ENCODE data around the gene TAB2. TPM values are rescaled to one million over a fixed set of nuclear protein-coding genes. Genes with fewer than 3 reads are reported as not detected.
"Not testable (repeated sequence)": the region's sequence is repeated elsewhere in the genome, so short reads cannot be mapped to it uniquely, and the experiment has no call there.

TAB2 gene
- polyA plus RNA-seq, 3 donors = 3.1 to 32.0 (median 6.0) TPM

GRCh38 chr6:149443411-149444181 lies 126.1 kb downstream of the TAB2 start:
- H3K36me3 ChIP-seq (replicated peaks in 1 of 2; ENCODE audit: control insufficient read depth in 1 of 2, insufficient read depth in 2 of 2, low read length in 2 of 2) = no peaks in the 10 kb centered on the region
- H3K9me3 Mint-ChIP-seq = peaks cover 0 to 9% (median 3%) of the 10 kb centered on the region in 7 donors
- WGBS (ENCODE audit: insufficient coverage) = 96% methylated on average over 6 of the region's 8 CpGs
- no peak overlapping the region for H3K27ac Mint-ChIP-seq
- peaks cover 0 to 2% of the 10 kb centered on the region in 2 donors for H3K36me3 Mint-ChIP-seq
- H3K27me3 Mint-ChIP-seq (ENCODE audit: low read depth in 3 of 3) = peaks cover 0 to 2% (median 1%) of the 10 kb centered on the region in 3 donors
- no peaks in the 10 kb centered on the region for H3K27me3 ChIP-seq (ENCODE audit: control insufficient read depth in 2 of 2, insufficient read depth in 2 of 2, low read length in 2 of 2)
- H3K4me1 ChIP-seq (ENCODE audit: control insufficient read depth in 1 of 2, insufficient read depth in 2 of 2, low read length in 2 of 2) = no peaks in the 10 kb centered on the region
- DNase-seq = peak in 1 of 3 donors; percentile 21
- H3K9me3 ChIP-seq (replicated peaks in 1 of 2; ENCODE audit: control insufficient read depth in 1 of 2, insufficient read depth in 1 of 2, low read length in 2 of 2) = no peaks in the 10 kb centered on the region
- H3K4me3 ChIP-seq (replicated peaks in 1 of 3; ENCODE audit: low read depth in 2 of 3, low read length in 3 of 3) = no peak overlapping the region
- no peak for TF ChIP-seq CTCF (IDR thresholded peaks at IDR 0.05)
- intact Hi-C loops (cut with micrococcal nuclease) = no loop called here
- no peak overlapping the region for H2AFZ ChIP-seq (ENCODE audit: insufficient read depth, low read depth, low read length, poor library complexity, severe bottlenecking)
- H3K27ac ChIP-seq (ENCODE audit: low read depth in 1 of 2, low read length in 2 of 2) = no peak overlapping the region
- no peak overlapping the region for H3K4me2 ChIP-seq (replicated peaks; ENCODE audit: extremely low read depth, low read length, poor library complexity, severe bottlenecking)
- no peak overlapping the region for H3K4me3 Mint-ChIP-seq
- H3K4me1 Mint-ChIP-seq = peaks cover 2% of the 10 kb centered on the region
- H3K79me2 ChIP-seq (ENCODE audit: insufficient read depth, low read length) = no peaks in the 10 kb centered on the region
- H4K20me1 ChIP-seq (ENCODE audit: insufficient read depth, low read length) = no peaks in the 10 kb centered on the region
- H3K9ac ChIP-seq (ENCODE audit: insufficient read depth, low read length, poor library complexity, severe bottlenecking) = no peak overlapping the region

- H3K9ac ChIP-seq (ENCODE audit: insufficient read depth, low read length, poor library complexity, severe bottlenecking); H4K20me1 ChIP-seq (ENCODE audit: insufficient read depth, low read length); H3K36me3 ChIP-seq (replicated peaks in 1 of 2; ENCODE audit: control insufficient read depth in 1 of 2, insufficient read depth in 2 of 2, low read length in 2 of 2); H3K4me3 ChIP-seq (replicated peaks in 1 of 3; ENCODE audit: low read depth in 2 of 3, low read length in 3 of 3); intact Hi-C loops (cut with micrococcal nuclease); H3K36me3 Mint-ChIP-seq; H3K4me1 ChIP-seq (ENCODE audit: control insufficient read depth in 1 of 2, insufficient read depth in 2 of 2, low read length in 2 of 2); H3K27ac ChIP-seq (ENCODE audit: low read depth in 1 of 2, low read length in 2 of 2); H3K27me3 Mint-ChIP-seq (ENCODE audit: low read depth in 3 of 3); H3K4me1 Mint-ChIP-seq; H3K4me3 Mint-ChIP-seq; H3K9me3 Mint-ChIP-seq; H3K27me3 ChIP-seq (ENCODE audit: control insufficient read depth in 2 of 2, insufficient read depth in 2 of 2, low read length in 2 of 2); H3K4me2 ChIP-seq (replicated peaks; ENCODE audit: extremely low read depth, low read length, poor library complexity, severe bottlenecking); H3K9me3 ChIP-seq (replicated peaks in 1 of 2; ENCODE audit: control insufficient read depth in 1 of 2, insufficient read depth in 1 of 2, low read length in 2 of 2); H2AFZ ChIP-seq (ENCODE audit: insufficient read depth, low read depth, low read length, poor library complexity, severe bottlenecking); H3K27ac Mint-ChIP-seq; H3K79me2 ChIP-seq (ENCODE audit: insufficient read depth, low read length); DNase-seq: not testable (repeated sequence)
- WGBS (ENCODE audit: insufficient coverage) = 100% methylated on average over 1 of the region's 3 CpGs
Observed at GRCh38 chr6:149444360-149445094, 127.0 kb downstream of the TAB2 start.
